ENCODE results near the gene HMGB3. TPM values are rescaled to one million over a fixed set of nuclear protein-coding genes. Genes with fewer than 3 reads are reported as not detected.

Gene HMGB3
- total RNA-seq, 1 experiment from 2014 or later = 251 TPM

DNA sequence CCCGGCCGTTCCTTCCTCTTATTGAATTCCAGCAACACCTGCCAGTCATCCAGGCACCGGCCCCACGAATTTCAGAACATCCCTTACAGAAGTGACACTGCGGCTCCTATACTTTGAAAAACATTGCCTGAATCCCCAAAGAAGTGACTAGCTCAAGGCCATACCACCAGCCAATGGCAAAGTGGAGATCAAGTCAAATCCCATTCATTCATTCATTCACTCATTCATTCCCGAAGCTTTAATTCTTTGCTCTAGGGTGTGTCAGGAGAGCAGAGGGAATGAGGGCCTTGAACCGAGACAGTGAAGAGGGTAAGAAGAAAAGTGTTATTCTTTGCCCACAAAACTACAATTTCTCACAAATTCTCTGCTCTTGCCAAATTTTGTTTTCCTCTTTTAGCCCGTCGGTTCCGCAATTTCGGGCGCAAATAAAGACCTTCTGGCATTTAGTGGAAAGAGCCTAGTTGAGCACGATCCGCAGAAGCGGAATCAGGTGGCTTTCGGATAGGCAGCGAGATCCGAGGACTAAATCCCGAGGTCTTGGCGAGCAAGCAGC is 824 bp upstream of the HMGB3 start:
- BruUV-seq (replicated peaks) = no TSS peak
- in situ Hi-C loops (cut with HindIII; ENCODE audit: low pct_unique_long_range_greater_than_20kb, low sequenced_read_pairs) (no loop called here), intact Hi-C loops (cut with micrococcal nuclease; ENCODE audit: unreplicated experiment) (loop anchor here (5.0 kb wide), 2 partner anchors 85 to 210 kb away; partner anchors contain the start of gene CD99L2)
- peak overlapping the region; percentile 90 for H3K27ac ChIP-seq (ENCODE audit: low read length)
- ChIA-PET CTCF (interaction anchor here (1.4 kb wide), 1 partner anchor 210 kb away, joined by 3 read pairs; no protein-coding TSS in a partner anchor), POLR2A (no interaction called here)
- peaks cover 8% of the 10 kb centered on the region for H3K36me3 ChIP-seq (ENCODE audit: control insufficient read depth, insufficient read depth, low read length)
- no peaks in the 10 kb centered on the region for H3K27me3 ChIP-seq (ENCODE audit: control insufficient read depth, insufficient read depth, low read length)
- ATAC-seq (no peak), DNase-seq (ENCODE audit: low read depth, low spot score) (no peak)
- no peaks in the 10 kb centered on the region for H3K9me3 ChIP-seq (ENCODE audit: control insufficient read depth, insufficient read depth, low read depth, low read length)
- no peak for TF ChIP-seq REST (IDR thresholded peaks at IDR 0.05; ENCODE audit: insufficient read depth in 1 of 2, low read depth in 2 of 2, low read length in 1 of 2)
- TF ChIP-seq POLR2AphosphoS5 (IDR thresholded peaks at IDR 0.05; ENCODE audit: low read depth, low read length) = no peak
- no peak for TF ChIP-seq TCF7L2 (IDR thresholded peaks at IDR 0.05; ENCODE audit: low read depth, low read length)
- TF ChIP-seq CTCF (IDR thresholded peaks at IDR 0.05) = no peak
- no peak for TF ChIP-seq SIN3A (IDR thresholded peaks at IDR 0.05; ENCODE audit: borderline replicate concordance, insufficient read depth, low read depth, low read length)
- H3K4me3 ChIP-seq (ENCODE audit: low read depth in 2 of 2, low read length in 2 of 2) = peak overlapping the region; percentile 78 to 89
- H3K4me1 ChIP-seq (ENCODE audit: control insufficient read depth, insufficient read depth, low read length) = peaks cover 17% of the 10 kb centered on the region

DNA sequence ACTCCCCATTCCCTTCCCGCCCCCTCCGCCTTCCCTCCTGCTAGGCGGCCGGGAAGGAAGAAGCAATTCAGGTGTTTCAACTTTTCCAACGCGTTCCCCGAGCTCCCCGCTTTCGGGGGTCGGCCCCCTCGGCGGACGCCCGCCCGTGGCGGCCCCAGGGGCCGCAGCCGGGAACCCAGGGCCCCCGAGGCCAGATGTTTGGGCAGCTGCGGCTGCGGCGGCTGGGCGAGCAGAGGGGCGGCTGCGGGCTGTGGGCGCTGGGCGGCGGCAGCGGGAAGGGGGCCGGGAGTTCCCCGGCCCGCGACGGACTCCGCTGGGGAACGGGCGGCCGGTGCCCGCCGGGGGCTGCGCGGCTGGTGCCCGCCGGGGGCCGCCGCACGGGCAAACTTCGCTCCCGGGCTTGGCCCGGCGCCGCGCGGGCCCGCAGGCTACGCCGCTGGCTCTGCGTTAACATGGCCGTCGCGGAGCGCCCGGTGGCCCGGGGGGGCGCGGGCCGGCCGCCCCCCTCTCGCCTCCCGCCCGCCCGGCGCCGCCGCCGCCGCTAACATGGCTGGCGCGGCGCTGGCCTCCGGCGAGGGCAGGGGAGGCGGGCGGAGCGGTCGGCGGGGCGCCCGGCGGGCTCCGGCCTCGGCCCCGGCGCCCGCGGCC is 510 bp downstream of the HMGB3 start:
- in situ Hi-C loops (cut with HindIII; ENCODE audit: low pct_unique_long_range_greater_than_20kb, low sequenced_read_pairs) = no loop called here

More for the DNA sequence above, 510 bp downstream of the HMGB3 start:
- H3K4me1 ChIP-seq (ENCODE audit: control insufficient read depth, insufficient read depth, low read length) = peaks cover 17% of the 10 kb centered on the region
- H3K9me3 ChIP-seq (ENCODE audit: control insufficient read depth, insufficient read depth, low read depth, low read length) = no peaks in the 10 kb centered on the region
- ATAC-seq (peak; percentile 26), DNase-seq (ENCODE audit: low read depth, low spot score) (no peak)
- intact Hi-C loops (cut with micrococcal nuclease; ENCODE audit: unreplicated experiment) = loop anchor here (5.0 kb wide), 2 partner anchors 86 to 211 kb away; partner anchors contain the start of gene CD99L2
- ChIA-PET POLR2A (interaction anchor here (0.7 kb wide), 1 partner anchor 19 kb away, joined by 3 read pairs; no protein-coding TSS in a partner anchor), CTCF (interaction anchor here (0.6 kb wide), 1 partner anchor 101 kb away, joined by 4 read pairs; no protein-coding TSS in a partner anchor)
- H3K27me3 ChIP-seq (ENCODE audit: control insufficient read depth, insufficient read depth, low read length) = no peaks in the 10 kb centered on the region
- BruUV-seq (replicated peaks) = no TSS peak
- peak overlapping the region; percentile 51; the same call in 1 of the 2 replicates for H3K27ac ChIP-seq (ENCODE audit: low read length)
- H3K36me3 ChIP-seq (ENCODE audit: control insufficient read depth, insufficient read depth, low read length) = peaks cover 10% of the 10 kb centered on the region
- H3K4me3 ChIP-seq (ENCODE audit: low read depth in 2 of 2, low read length in 2 of 2) = peak overlapping the region; percentile 60 to 78
- TF ChIP-seq SIN3A (IDR thresholded peaks at IDR 0.05; ENCODE audit: borderline replicate concordance, insufficient read depth, low read depth, low read length) (no peak), TCF7L2 (IDR thresholded peaks at IDR 0.05; ENCODE audit: low read depth, low read length) (no peak), REST (IDR thresholded peaks at IDR 0.05; ENCODE audit: insufficient read depth in 1 of 2, low read depth in 2 of 2, low read length in 1 of 2) (no peak), CTCF (IDR thresholded peaks at IDR 0.05) (no peak), POLR2AphosphoS5 (IDR thresholded peaks at IDR 0.05; ENCODE audit: low read depth, low read length) (no peak)
